ENCODE results near the gene GBF1.

Gene GBF1

DNA sequence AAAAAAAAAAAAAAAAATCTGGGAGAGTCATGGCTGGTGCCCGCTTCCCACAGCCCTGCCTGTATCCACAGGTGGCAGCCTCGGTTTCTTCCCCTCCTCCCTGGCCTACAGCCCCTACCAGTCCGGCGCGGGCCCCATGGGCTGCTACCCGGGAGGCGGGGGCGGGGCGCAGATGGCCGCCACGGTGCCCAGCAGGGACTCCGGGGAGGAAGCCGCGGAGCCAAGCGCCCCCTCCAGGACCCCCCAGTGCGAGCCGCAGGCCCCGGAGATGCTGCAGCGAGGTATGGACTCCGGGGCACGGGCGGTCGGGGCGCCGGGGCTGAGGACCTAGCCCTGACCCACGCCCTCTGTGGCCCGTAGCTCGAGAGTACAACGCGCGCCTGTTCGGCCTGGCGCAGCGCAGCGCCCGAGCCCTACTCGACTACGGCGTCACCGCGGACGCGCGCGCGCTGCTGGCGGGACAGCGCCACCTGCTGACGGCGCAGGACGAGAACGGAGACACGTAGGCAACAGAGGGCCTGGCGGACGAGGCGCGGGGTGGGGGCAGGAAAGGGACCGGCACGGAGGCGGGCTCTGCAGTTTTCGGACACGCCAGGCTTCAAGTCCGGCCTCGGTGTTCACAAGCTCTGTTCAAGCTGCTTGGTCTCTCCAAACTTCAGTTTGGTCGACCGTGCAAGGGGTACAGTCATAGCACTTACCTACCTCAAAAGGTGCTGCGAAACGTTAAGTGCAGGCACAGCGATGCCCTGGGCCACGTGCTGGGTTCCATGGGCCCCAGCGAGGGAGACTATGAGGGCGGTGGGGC is 154.1 kb downstream of the GBF1 start:
- peak; percentile 56 for DNase-seq (ENCODE audit: low read depth)
- peak overlapping the region; percentile 58 for H3K4me3 ChIP-seq (ENCODE audit: low read depth, low read length)
- TF ChIP-seq, protein P1, sequence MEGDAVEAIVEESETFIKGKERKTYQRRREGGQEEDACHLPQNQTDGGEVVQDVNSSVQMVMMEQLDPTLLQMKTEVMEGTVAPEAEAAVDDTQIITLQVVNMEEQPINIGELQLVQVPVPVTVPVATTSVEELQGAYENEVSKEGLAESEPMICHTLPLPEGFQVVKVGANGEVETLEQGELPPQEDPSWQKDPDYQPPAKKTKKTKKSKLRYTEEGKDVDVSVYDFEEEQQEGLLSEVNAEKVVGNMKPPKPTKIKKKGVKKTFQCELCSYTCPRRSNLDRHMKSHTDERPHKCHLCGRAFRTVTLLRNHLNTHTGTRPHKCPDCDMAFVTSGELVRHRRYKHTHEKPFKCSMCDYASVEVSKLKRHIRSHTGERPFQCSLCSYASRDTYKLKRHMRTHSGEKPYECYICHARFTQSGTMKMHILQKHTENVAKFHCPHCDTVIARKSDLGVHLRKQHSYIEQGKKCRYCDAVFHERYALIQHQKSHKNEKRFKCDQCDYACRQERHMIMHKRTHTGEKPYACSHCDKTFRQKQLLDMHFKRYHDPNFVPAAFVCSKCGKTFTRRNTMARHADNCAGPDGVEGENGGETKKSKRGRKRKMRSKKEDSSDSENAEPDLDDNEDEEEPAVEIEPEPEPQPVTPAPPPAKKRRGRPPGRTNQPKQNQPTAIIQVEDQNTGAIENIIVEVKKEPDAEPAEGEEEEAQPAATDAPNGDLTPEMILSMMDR (IDR thresholded peaks at IDR 0.05; ENCODE audit: control insufficient read depth, extremely low read depth, insufficient read depth): peak; percentile 100

DNA sequence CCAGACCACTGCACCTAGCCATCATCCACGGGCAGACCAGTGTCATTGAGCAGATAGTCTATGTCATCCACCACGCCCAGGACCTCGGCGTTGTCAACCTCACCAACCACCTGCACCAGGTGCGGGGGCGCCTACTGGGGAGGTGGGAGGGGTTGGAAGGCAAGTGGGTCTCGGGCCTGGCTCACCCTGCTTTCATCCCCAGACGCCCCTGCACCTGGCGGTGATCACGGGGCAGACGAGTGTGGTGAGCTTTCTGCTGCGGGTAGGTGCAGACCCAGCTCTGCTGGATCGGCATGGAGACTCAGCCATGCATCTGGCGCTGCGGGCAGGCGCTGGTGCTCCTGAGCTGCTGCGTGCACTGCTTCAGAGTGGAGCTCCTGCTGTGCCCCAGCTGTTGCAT is 154.7 kb downstream of the GBF1 start:
- TF ChIP-seq, protein P1 (IDR thresholded peaks at IDR 0.05; ENCODE audit: control insufficient read depth, extremely low read depth, insufficient read depth): no peak
- H3K4me3 ChIP-seq (ENCODE audit: low read depth, low read length): peak overlapping the region; percentile 58
- DNase-seq (ENCODE audit: low read depth): no peak

DNA sequence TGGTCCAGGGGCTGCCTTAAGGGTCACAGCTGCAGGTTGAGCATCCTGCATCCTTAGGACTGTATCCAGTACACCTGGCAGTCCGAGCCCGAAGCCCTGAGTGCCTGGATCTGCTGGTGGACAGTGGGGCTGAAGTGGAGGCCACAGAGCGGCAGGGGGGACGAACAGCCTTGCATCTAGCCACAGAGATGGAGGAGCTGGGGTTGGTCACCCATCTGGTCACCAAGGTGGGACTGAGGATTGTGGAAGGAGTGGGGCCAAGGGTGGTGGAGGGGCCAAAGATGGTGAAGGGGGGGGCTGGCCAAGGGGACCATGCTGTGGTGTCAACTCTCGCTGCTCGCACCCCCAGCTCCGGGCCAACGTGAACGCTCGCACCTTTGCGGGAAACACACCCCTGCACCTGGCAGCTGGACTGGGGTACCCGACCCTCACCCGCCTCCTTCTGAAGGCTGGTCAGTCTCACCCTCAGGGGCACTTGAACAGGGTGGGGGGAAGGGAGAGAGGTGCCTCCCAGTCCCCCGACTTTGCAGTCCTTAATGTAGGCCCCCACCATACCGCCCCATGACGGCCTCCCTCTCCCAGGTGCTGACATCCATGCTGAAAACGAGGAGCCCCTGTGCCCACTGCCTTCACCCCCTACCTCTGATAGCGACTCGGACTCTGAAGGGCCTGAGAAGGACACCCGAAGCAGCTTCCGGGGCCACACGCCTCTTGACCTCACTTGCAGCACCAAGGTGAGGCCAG is 155.4 kb downstream of the GBF1 start:
- DNase-seq (ENCODE audit: low read depth): no peak
- TF ChIP-seq, protein P1 (IDR thresholded peaks at IDR 0.05; ENCODE audit: control insufficient read depth, extremely low read depth, insufficient read depth): no peak
- no peak overlapping the region for H3K4me3 ChIP-seq (ENCODE audit: low read depth, low read length)

DNA sequence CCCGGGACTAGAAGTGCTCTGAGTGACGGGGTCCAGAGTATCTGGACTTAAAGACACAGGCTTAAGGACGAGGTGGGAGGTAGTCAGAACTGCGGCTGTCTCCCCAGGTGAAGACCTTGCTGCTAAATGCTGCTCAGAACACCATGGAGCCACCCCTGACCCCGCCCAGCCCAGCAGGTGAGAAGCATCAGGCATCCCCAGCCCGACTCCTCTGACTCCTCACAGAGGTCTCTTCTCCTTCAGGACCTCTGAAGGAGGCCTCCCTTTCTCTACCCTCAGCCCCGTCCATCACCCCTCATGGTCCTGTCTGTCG is 156.0 kb downstream of the GBF1 start:
- TF ChIP-seq, protein P1 (IDR thresholded peaks at IDR 0.05; ENCODE audit: control insufficient read depth, extremely low read depth, insufficient read depth): no peak
- no peak for DNase-seq (ENCODE audit: low read depth)
- H3K4me3 ChIP-seq (ENCODE audit: low read depth, low read length): no peak overlapping the region

DNA sequence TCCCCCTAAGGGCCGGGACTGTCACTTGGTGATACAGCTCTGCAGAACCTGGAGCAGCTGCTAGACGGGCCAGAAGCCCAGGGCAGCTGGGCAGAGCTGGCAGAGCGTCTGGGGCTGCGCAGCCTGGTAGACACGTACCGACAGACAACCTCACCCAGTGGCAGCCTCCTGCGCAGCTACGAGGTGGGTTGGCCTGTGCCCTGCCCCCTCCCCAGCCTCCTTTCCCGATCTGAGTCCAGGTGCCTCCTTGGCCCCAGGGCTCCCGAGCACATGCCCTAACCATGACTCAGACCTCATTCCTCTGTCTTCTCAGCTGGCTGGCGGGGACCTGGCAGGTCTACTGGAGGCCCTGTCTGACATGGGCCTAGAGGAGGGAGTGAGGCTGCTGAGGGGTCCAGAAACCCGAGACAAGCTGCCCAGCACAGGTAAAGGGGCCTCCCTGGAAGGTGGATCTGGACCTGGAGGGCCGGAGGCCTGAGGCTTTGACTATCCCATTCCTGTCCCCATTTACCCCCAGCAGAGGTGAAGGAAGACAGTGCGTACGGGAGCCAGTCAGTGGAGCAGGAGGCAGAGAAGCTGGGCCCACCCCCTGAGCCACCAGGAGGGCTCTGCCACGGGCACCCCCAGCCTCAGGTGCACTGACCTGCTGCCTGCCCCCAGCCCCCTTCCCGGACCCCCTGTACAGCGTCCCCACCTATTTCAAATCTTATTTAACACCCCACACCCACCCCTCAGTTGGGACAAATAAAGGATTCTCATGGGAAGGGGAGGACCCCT is 156.6 kb downstream of the GBF1 start:
- H3K4me3 ChIP-seq (ENCODE audit: low read depth, low read length): no peak overlapping the region
- DNase-seq (ENCODE audit: low read depth): no peak
- TF ChIP-seq, protein P1 (IDR thresholded peaks at IDR 0.05; ENCODE audit: control insufficient read depth, extremely low read depth, insufficient read depth): no peak

DNA sequence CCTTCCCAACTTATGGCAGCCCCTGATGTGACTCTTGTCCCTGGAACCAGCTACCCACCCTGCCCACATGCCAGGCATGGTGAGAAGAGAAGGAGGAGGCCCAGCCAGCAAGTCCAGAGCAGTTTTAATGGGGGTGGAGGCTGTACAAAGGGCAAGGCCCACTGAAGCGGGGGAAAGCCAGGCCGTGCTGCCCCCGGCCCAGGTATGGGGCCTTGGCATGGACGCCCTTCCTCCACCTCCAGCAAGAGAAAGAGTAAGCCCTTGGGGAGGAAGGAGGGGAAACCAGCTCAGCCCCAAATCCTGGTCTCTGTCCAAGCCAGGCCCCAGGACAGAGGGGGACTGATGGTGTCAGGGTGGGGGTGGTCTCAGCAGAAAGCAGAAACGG is 157.2 kb downstream of the GBF1 start:
- TF ChIP-seq, protein P1 (IDR thresholded peaks at IDR 0.05; ENCODE audit: control insufficient read depth, extremely low read depth, insufficient read depth): no peak
- no peak overlapping the region for H3K4me3 ChIP-seq (ENCODE audit: low read depth, low read length)
- DNase-seq (ENCODE audit: low read depth): no peak
